Measurements from ENCODE around the gene FUT9.

FUT9 gene

GRCh38 chr6:96015518-96016333 lies at the start of gene FUT9:
TSS of gene FUT9 (plus strand) at chr6:96015974. CDS start at chr6:96203156, 187,182 bp downstream.
- TF ChIP-seq CTCF (IDR thresholded peaks at IDR 0.05; ENCODE audit: low read depth, low read length, missing control alignments), result no peak
- in situ Hi-C loops (cut with HindIII; ENCODE audit: low sequenced_read_pairs), result no loop called here
- peak within 1 kb of the TSS; percentile 41 for H3K4me3 ChIP-seq (ENCODE audit: low read depth, low read length)
- DNase-seq (ENCODE audit: low read depth), result no peak

GRCh38 chr6:95967594-95967993 lies 48.2 kb upstream of the FUT9 start:
- no peak overlapping the region for H3K4me3 ChIP-seq (ENCODE audit: low read depth, low read length)
- TF ChIP-seq CTCF (IDR thresholded peaks at IDR 0.05; ENCODE audit: low read depth, low read length, missing control alignments), result no peak
- DNase-seq (ENCODE audit: low read depth), result no peak
- in situ Hi-C loops (cut with HindIII; ENCODE audit: low sequenced_read_pairs), result no loop called here

- in situ Hi-C loops (cut with HindIII; ENCODE audit: low sequenced_read_pairs), result no loop called here
- no peak overlapping the region for H3K4me3 ChIP-seq (ENCODE audit: low read depth, low read length)
- no peak for TF ChIP-seq CTCF (IDR thresholded peaks at IDR 0.05; ENCODE audit: low read depth, low read length, missing control alignments)
- DNase-seq (ENCODE audit: low read depth), result no peak
These were observed 41.8 kb upstream of the FUT9 start for GRCh38 chr6:95973976-95974375.

GRCh38 chr6:95978230-95978629 lies 37.5 kb upstream of the FUT9 start:
- in situ Hi-C loops (cut with HindIII; ENCODE audit: low sequenced_read_pairs), result loop anchor here (5.0 kb wide), 1 partner anchor 61 kb away; no protein-coding TSS in a partner anchor
- no peak for DNase-seq (ENCODE audit: low read depth)
- no peak for TF ChIP-seq CTCF (IDR thresholded peaks at IDR 0.05; ENCODE audit: low read depth, low read length, missing control alignments)
- no peak overlapping the region for H3K4me3 ChIP-seq (ENCODE audit: low read depth, low read length)

- H3K4me3 ChIP-seq (ENCODE audit: low read depth, low read length), result no peak overlapping the region
- no peak for TF ChIP-seq CTCF (IDR thresholded peaks at IDR 0.05; ENCODE audit: low read depth, low read length, missing control alignments)
- DNase-seq (ENCODE audit: low read depth), result no peak
- in situ Hi-C loops (cut with HindIII; ENCODE audit: low sequenced_read_pairs), result no loop called here
These were observed 23.9 kb upstream of the FUT9 start for GRCh38 chr6:95991906-95992305.

- TF ChIP-seq CTCF (IDR thresholded peaks at IDR 0.05; ENCODE audit: low read depth, low read length, missing control alignments), result no peak
- in situ Hi-C loops (cut with HindIII; ENCODE audit: low sequenced_read_pairs), result no loop called here
- no peak overlapping the region for H3K4me3 ChIP-seq (ENCODE audit: low read depth, low read length)
- no peak for DNase-seq (ENCODE audit: low read depth)
These were observed 21.6 kb upstream of the FUT9 start for GRCh38 chr6:95994151-95994550.
